ENCODE measurements around the gene ZDHHC8. TPM values are rescaled to one million over a fixed set of nuclear protein-coding genes. Genes with fewer than 3 reads are reported as not detected.

The ZDHHC8 gene
- total and polyA plus RNA-seq, 2 donors (not counting 1 experiment from before 2014, with no cell fraction given): 94.4 to 96.9 TPM

- no peaks in the 10 kb centered on the region for H3K27me3 ChIP-seq (replicated peaks in 1 of 4; ENCODE audit: control extremely low read depth in 1 of 4, control insufficient read depth in 3 of 4, insufficient read depth in 4 of 4, low read length in 3 of 4)
- H3K4me1 ChIP-seq (ENCODE audit: control insufficient read depth in 2 of 2, insufficient read depth in 2 of 2, low read length in 2 of 2): no peaks in the 10 kb centered on the region
- no peaks in the 10 kb centered on the region for H3K79me2 ChIP-seq (ENCODE audit: control insufficient read depth, insufficient read depth, low read length)
- no peak for DNase-seq
- ChIA-PET POLR2A (no interaction called here), CTCF (no interaction called here)
- H3K27ac Mint-ChIP-seq: no peak overlapping the region
- intact Hi-C loops (cut with micrococcal nuclease): no loop called here
- no peak overlapping the region for H3K4me3 Mint-ChIP-seq
- no peaks in the 10 kb centered on the region for H4K20me1 ChIP-seq (ENCODE audit: control insufficient read depth, insufficient read depth, low read length, poor library complexity, severe bottlenecking)
- H3K27ac ChIP-seq (ENCODE audit: low read length in 2 of 2): no peak overlapping the region
- no peak overlapping the region for H3K4me3 ChIP-seq (ENCODE audit: control extremely low read depth in 1 of 5, extremely low read depth in 1 of 5, insufficient read depth in 1 of 5, low read depth in 2 of 5, low read length in 4 of 5)
- no peaks in the 10 kb centered on the region for H3K4me1 Mint-ChIP-seq
- H3K9ac ChIP-seq (ENCODE audit: low read length): no peak overlapping the region
- 95% methylated on average over 10 of the region's 10 CpGs for WGBS (ENCODE audit: insufficient coverage)
- H3K36me3 ChIP-seq (replicated peaks in 1 of 2; ENCODE audit: control extremely low read depth in 1 of 2, control insufficient read depth in 1 of 2, extremely low read depth in 1 of 2, insufficient read depth in 2 of 2, low read length in 1 of 2): no peaks in the 10 kb centered on the region
- no peaks in the 10 kb centered on the region for H3K9me3 Mint-ChIP-seq (ENCODE audit: insufficient read depth)
- TF ChIP-seq EZH2 (IDR thresholded peaks at IDR 0.05; ENCODE audit: borderline replicate concordance, insufficient read depth, low read depth, low read length, poor library complexity, severe bottlenecking): no peak
- peaks cover 3% of the 10 kb centered on the region for H3K27me3 Mint-ChIP-seq
- H2AFZ ChIP-seq (ENCODE audit: insufficient read depth, low read depth, low read length, poor library complexity, severe bottlenecking): no peak overlapping the region
- no peak overlapping the region for H3K4me2 ChIP-seq (replicated peaks; ENCODE audit: low read depth, low read length, poor library complexity, severe bottlenecking)
- ATAC-seq (ENCODE audit: low read depth): no peak
- no peaks in the 10 kb centered on the region for H3K9me3 ChIP-seq (ENCODE audit: control extremely low read depth in 1 of 3, control insufficient read depth in 2 of 3, insufficient read depth in 1 of 3, low read length in 2 of 3)
These were observed 42.2 kb downstream of the ZDHHC8 start for GRCh38 chr22:20173772-20174171.

- no peak for ATAC-seq (ENCODE audit: low read depth)
- ChIA-PET CTCF (no interaction called here), POLR2A (no interaction called here)
- Histone ChIP-seq H4K20me1 (ENCODE audit: control insufficient read depth, insufficient read depth, low read length, poor library complexity, severe bottlenecking) (no peaks in the 10 kb centered on the region), H3K79me2 (ENCODE audit: control insufficient read depth, insufficient read depth, low read length) (no peaks in the 10 kb centered on the region), H3K36me3 (replicated peaks in 1 of 2; ENCODE audit: control extremely low read depth in 1 of 2, control insufficient read depth in 1 of 2, extremely low read depth in 1 of 2, insufficient read depth in 2 of 2, low read length in 1 of 2) (no peaks in the 10 kb centered on the region), H3K4me1 (ENCODE audit: control insufficient read depth in 2 of 2, insufficient read depth in 2 of 2, low read length in 2 of 2) (no peaks in the 10 kb centered on the region), H3K27ac (ENCODE audit: low read length in 2 of 2) (no peak overlapping the region), H3K4me2 (replicated peaks; ENCODE audit: low read depth, low read length, poor library complexity, severe bottlenecking) (no peak overlapping the region), H3K4me3 (ENCODE audit: control extremely low read depth in 1 of 5, extremely low read depth in 1 of 5, insufficient read depth in 1 of 5, low read depth in 2 of 5, low read length in 4 of 5) (no peak overlapping the region), H3K27me3 (replicated peaks in 1 of 4; ENCODE audit: control extremely low read depth in 1 of 4, control insufficient read depth in 3 of 4, insufficient read depth in 4 of 4, low read length in 3 of 4) (no peaks in the 10 kb centered on the region), H3K9ac (ENCODE audit: low read length) (no peak overlapping the region), H2AFZ (ENCODE audit: insufficient read depth, low read depth, low read length, poor library complexity, severe bottlenecking) (no peak overlapping the region), H3K9me3 (ENCODE audit: control extremely low read depth in 1 of 3, control insufficient read depth in 2 of 3, insufficient read depth in 1 of 3, low read length in 2 of 3) (no peaks in the 10 kb centered on the region)
- no peak overlapping the region for H3K27ac Mint-ChIP-seq
- intact Hi-C loops (cut with micrococcal nuclease): no loop called here
- peaks cover 3% of the 10 kb centered on the region for H3K27me3 Mint-ChIP-seq
- TF ChIP-seq CTCF (IDR thresholded peaks at IDR 0.05): no peak
- TF ChIP-seq EZH2 (IDR thresholded peaks at IDR 0.05; ENCODE audit: borderline replicate concordance, insufficient read depth, low read depth, low read length, poor library complexity, severe bottlenecking): no peak
- H3K4me1 Mint-ChIP-seq: no peaks in the 10 kb centered on the region
- no peaks in the 10 kb centered on the region for H3K9me3 Mint-ChIP-seq (ENCODE audit: insufficient read depth)
- DNase-seq: no peak
- WGBS (ENCODE audit: insufficient coverage): 87% methylated on average over 16 of the region's 19 CpGs
- no peak overlapping the region for H3K4me3 Mint-ChIP-seq
These were observed 43.4 kb downstream of the ZDHHC8 start for GRCh38 chr22:20174785-20175596.

Measured in B cell (primary cell).